Heart left ventricle (tissue), 16 donors: ENCODE data around the gene TSKU. TPM values are rescaled to one million over a fixed set of nuclear protein-coding genes. Genes with fewer than 3 reads are reported as not detected.

Source experiments
- ATAC-seq, 4 donors: fragments of 200-7000 bp; cut with Tn5 transposase; one replicate each; pipeline ENCODE4 v1.9.1; 2020 to 2022; ENCODE audit warnings: moderate library complexity in 4 of 4, mild to moderate bottlenecking in 3 of 4, moderate number of reproducible peaks in 1 of 4
- DNase-seq, 5 donors: peaks; one replicate each; pipeline ENCODE4 v3.0.0-alpha.2; 2020
- H3K27ac ChIP-seq, 12 donors: fragments of 200-600 bp; sonication (generic) in 4 of 12; one replicate each; pipeline versions ENCODE4 v1.5.0 to v1.8.0; 2016 to 2022; ENCODE audit warnings: mild to moderate bottlenecking in 2 of 12
- H3K27me3 ChIP-seq, 9 donors: fragments of 200-600 bp; sonication (generic) in 2 of 9; one replicate each; pipeline versions ENCODE4 v1.5.1 to v1.8.0; 2016 to 2022; ENCODE audit warnings: mild to moderate bottlenecking in 3 of 9
- H3K36me3 ChIP-seq, 9 donors: fragments of 200-600 bp; sonication (generic) in 2 of 9; one replicate each; pipeline versions ENCODE4 v1.5.0 to v1.8.0; 2018 to 2022; ENCODE audit warnings: mild to moderate bottlenecking in 2 of 9
- H3K4me1 ChIP-seq, 12 donors: fragments of 200-600 bp; sonication (generic) in 4 of 12; one replicate each; pipeline versions ENCODE4 v1.5.0 to v1.8.0; 2016 to 2022; ENCODE audit warnings: mild to moderate bottlenecking in 3 of 12
- H3K4me3 ChIP-seq, 12 donors: fragments of 200-600 bp; sonication (generic) in 4 of 12; one replicate each; pipeline versions ENCODE4 v1.5.0 to v1.8.0; 2017 to 2022; ENCODE audit warnings: mild to moderate bottlenecking in 9 of 12, moderate library complexity in 4 of 12
- H3K9me3 ChIP-seq, 12 donors: fragments of 200-600 bp; sonication (generic) in 4 of 12; one replicate each; pipeline versions ENCODE4 v1.5.0 to v1.8.0; 2016 to 2022; ENCODE audit warnings: mild to moderate bottlenecking in 1 of 12
- POLR2A ChIP-seq, 2 donors: fragments of 450-650 bp; IDR thresholded peaks; one replicate each; pipeline ENCODE4 v1.6.1; 2017; ENCODE audit warnings: antibody characterized with exemption in 2 of 2, mild to moderate bottlenecking in 2 of 2, moderate library complexity in 2 of 2
- WGBS, 4 donors: extraction: QIAGEN DNeasy Blood & Tissue Kit in 2 of 4; methylation state at CpG; one replicate each; pipeline versions ENCODE4 v1.1.5 to v1.1.7; 2013 to 2018; 5-methylcytosine and 5-hydroxymethylcytosine counted together
- intact Hi-C, 10 donors: fragments of 100-400 bp; cut with DNase I; formaldehyde crosslinking; loops; one replicate each; pipeline versions ENCODE4 v1.11.1 to v1.14.2; 2022
- polyA plus RNA-seq, 2 donors: library from polyadenylated mRNA; stranded (reverse); fragments of 200-250 nt; gene quantifications; one replicate each; pipeline ENCODE4 v1.2.3, GENCODE V29; 2013
- total RNA-seq, 9 donors: library from RNA; depleted of rRNA in 2 of 9; stranded (reverse); fragments of >200 nt in 2 of 9; fragmentation: NEBNext Ultra II Directional in 3 of 9; extraction: Animal tissue kit (Norgen Biotek cat#: 25700) in 3 of 9; gene quantifications; one replicate each; pipeline versions ENCODE4 v1.1.0 to v1.2.4, GENCODE V29; 2016 to 2023
- TF ChIP-seq, protein P1 (sequence below), 12 donors: fragments of 200-600 bp; sonication (generic) in 4 of 12; IDR thresholded peaks; one replicate each; pipeline versions ENCODE4 v1.5.0 to v1.8.0; 2018 to 2022; ENCODE audit warnings: antibody characterized with exemption in 12 of 12, mild to moderate bottlenecking in 5 of 12
- donor health status: ischemic (EF 13 %, LVEDD 7.1; RV severe dilation, severe dysfunction).
- donor health status: healthy with polysubstance abuse.
- donor health status: DM: no; HTN: yes; CAD: no.
- donor health status: DM: no; HTN: no; CAD: no.
- donor health status: ischemic (EF 25% LVEDD 6.9; RV normal size, moderate dysfunction).
- donor health status: ischemic (EF 25% LVEDD 5.7; RV mildly dilated, moderate dysfunction).
- donor health status: healthy.
- donor health status: DM: yes; HTN: yes; CAD: no.
- donor health status: ischemic (EF 35%, LVEDD 5.7; RV mildly dilated, moderate dysfunction).
- donor health status: nonischemic (EF 11% LVEDD 7.7; RV severe dilation, severe dysfunction).
- donor health status: DM: yes; HTN: yes; CAD: no.
- donor health status: PGD.
- donor health status: ischemic (EF 29% LVEDD 5.4; RV normal size, mild dysfunction).
- donor health status: nonischemic (EF 23%, LVEDD 6.1; RV moderate dilation, normal function).

The TSKU gene
- total and polyA plus RNA-seq, 11 donors, result 4.5 to 39.8 (median 11.2) TPM

DNA sequence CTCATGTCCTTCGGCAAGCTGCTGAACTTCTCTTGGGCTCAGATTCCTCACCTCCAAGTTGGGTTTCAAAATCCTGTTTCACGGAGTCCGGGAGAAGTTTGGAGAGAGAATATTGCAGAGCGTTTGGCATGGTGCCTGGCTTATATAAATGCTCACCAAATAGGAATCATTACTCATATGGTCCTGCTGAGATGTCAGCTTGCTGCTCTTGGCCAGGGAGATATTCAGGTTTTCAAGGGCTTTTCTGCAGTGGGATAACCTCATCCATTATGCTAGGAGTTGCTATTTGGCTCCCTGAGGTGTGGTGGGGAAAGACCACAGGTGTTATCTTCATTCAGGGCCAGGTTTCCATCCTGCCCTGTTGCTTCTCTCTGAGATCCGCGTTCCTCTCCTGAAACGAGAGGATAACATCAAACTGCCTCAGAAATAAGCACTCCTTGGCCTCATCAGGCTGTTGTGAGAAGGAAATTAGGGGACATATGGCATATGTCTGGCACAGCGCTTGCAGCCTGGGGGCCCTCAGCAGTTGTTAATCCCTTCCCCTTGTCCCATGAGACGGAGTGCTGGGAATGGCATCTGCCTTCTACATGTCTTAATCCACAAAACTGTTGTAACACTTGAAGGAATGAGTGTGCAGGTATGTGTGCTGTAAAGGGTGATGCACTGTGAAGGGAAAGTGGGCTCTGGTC lies 47.6 kb downstream of the TSKU start:
- H3K27me3 ChIP-seq, result no peaks in the 10 kb centered on the region
- DNase-seq (no peak), ATAC-seq (no peak)
- intact Hi-C loops, result no loop called here
- H3K36me3 ChIP-seq, result no peaks in the 10 kb centered on the region
- peaks cover 0 to 15% (median 2%) of the 10 kb centered on the region in 12 donors for H3K4me1 ChIP-seq
- H3K4me3 ChIP-seq, result no peak overlapping the region
- TF ChIP-seq, protein P1, sequence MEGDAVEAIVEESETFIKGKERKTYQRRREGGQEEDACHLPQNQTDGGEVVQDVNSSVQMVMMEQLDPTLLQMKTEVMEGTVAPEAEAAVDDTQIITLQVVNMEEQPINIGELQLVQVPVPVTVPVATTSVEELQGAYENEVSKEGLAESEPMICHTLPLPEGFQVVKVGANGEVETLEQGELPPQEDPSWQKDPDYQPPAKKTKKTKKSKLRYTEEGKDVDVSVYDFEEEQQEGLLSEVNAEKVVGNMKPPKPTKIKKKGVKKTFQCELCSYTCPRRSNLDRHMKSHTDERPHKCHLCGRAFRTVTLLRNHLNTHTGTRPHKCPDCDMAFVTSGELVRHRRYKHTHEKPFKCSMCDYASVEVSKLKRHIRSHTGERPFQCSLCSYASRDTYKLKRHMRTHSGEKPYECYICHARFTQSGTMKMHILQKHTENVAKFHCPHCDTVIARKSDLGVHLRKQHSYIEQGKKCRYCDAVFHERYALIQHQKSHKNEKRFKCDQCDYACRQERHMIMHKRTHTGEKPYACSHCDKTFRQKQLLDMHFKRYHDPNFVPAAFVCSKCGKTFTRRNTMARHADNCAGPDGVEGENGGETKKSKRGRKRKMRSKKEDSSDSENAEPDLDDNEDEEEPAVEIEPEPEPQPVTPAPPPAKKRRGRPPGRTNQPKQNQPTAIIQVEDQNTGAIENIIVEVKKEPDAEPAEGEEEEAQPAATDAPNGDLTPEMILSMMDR (IDR thresholded peaks at IDR 0.05), result no peak
- no peak for TF ChIP-seq POLR2A (IDR thresholded peaks at IDR 0.05)
- H3K9me3 ChIP-seq, result no peaks in the 10 kb centered on the region
- H3K27ac ChIP-seq, result no peak overlapping the region
- 69 to 83% (median 75%) methylated on average over 9 of the region's 9 CpGs for WGBS, 4 donors

DNA sequence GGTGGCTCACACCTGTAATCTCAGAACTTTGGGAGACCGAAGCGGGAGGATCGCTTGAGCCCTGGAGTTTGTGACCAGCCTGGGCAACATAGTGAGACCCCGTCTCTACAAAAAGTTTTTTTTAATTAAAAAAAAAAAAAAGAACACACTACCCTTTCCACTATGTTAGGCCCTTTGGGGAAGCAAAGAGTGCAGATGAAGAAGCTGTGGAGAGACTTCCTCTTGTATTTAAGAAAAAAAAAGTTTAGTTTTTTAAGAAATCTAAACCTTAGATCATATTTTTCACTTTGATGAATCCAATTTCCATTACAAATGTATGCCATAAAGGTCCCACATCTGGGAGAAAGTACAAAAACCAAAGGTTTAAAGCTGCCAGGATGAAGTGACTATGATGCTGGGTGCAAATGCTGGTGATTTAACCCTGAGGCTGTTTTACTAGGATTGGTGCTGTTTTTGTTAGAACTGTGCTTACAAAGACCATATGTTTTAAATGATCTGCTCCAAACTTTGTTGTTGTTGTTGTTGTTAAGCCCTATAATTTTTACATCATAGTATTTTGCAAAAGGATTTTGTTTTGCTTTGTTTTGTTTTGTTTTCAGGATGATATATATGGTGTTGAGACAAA lies 48.6 kb downstream of the TSKU start:
- TF ChIP-seq POLR2A (IDR thresholded peaks at IDR 0.05), result no peak
- TF ChIP-seq, protein P1 (IDR thresholded peaks at IDR 0.05), result no peak
- intact Hi-C loops, result no loop called here
- Histone ChIP-seq H3K9me3 (no peaks in the 10 kb centered on the region), H3K36me3 (no peaks in the 10 kb centered on the region), H3K4me3 (no peak overlapping the region), H3K4me1 (peaks cover 0 to 20% (median 8%) of the 10 kb centered on the region in 12 donors), H3K27ac (no peak overlapping the region), H3K27me3 (no peaks in the 10 kb centered on the region)
- 93 to 97% (median 95%) methylated on average over 4 of the region's 4 CpGs for WGBS, 4 donors
- ATAC-seq (no peak), DNase-seq (no peak)

DNA sequence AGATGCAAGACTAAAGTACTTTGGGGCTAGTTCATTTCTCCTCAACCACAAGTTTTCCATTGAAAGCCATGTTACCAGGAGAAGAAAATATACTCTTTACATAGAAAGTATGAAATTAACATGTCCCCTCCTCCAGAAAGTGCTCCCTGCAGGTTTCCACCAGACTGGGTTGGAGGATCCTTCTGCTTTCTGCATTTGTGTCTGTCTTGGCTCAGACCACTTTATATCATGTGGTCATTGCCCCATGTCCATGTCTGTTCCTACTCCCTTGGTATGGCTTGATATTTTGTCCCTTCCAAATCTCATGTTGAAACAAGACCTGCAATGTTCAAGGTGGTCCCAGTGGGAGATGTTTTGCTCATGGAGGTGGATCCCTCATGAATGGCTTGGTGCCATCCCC lies 49.2 kb downstream of the TSKU start:
- H3K9me3 ChIP-seq, result no peaks in the 10 kb centered on the region
- no peak overlapping the region for H3K4me3 ChIP-seq
- peaks cover 0 to 24% (median 8%) of the 10 kb centered on the region in 12 donors for H3K4me1 ChIP-seq
- intact Hi-C loops, result no loop called here
- H3K27ac ChIP-seq, result no peak overlapping the region
- TF ChIP-seq, protein P1 (IDR thresholded peaks at IDR 0.05), result no peak
- no peak for TF ChIP-seq POLR2A (IDR thresholded peaks at IDR 0.05)
- DNase-seq (no peak), ATAC-seq (no peak)
- no peaks in the 10 kb centered on the region for H3K36me3 ChIP-seq
- no peaks in the 10 kb centered on the region for H3K27me3 ChIP-seq

DNA sequence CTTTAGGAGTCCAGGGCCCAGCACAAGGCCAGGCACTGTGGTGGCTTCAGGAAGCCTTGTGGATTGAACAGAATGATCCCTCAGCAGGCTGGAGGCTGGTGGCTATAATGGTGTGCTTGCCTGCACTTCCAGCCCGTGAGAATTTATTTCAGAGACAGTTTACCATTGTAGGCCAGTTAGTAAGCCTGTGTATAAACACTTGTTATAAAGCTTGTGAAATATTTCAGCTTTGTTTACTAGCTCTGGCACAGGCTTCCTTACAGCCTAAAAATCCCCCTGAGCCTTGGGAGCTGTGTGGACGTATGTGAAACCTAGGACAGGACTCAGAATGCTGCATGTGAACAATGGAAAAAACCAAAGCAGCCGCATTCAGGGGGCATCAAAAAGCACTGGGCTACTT lies 51.0 kb downstream of the TSKU start:
- Histone ChIP-seq H3K4me3 (no peak overlapping the region), H3K27me3 (no peaks in the 10 kb centered on the region), H3K4me1 (peaks cover 0 to 40% (median 16%) of the 10 kb centered on the region in 12 donors), H3K36me3 (no peaks in the 10 kb centered on the region), H3K9me3 (no peaks in the 10 kb centered on the region), H3K27ac (no peak overlapping the region)
- ATAC-seq (no peak), DNase-seq (no peak)
- TF ChIP-seq, protein P1 (IDR thresholded peaks at IDR 0.05), result no peak
- TF ChIP-seq POLR2A (IDR thresholded peaks at IDR 0.05), result no peak
- 91 to 95% (median 92%) methylated on average over 3 of the region's 3 CpGs for WGBS, 4 donors
- intact Hi-C loops, result no loop called here
